ENCODE results near the gene WDR81.

Gene WDR81

GRCh38 chr17:1783271-1783670 lies 58.8 kb downstream of the WDR81 start:
- DNase-seq: no peak
- H3K36me3 ChIP-seq (replicated peaks): peaks cover 14% of the 10 kb centered on the region
- TF ChIP-seq CTCF (IDR thresholded peaks at IDR 0.05; ENCODE audit: low read depth, low read length, missing control alignments): no peak
- H3K27me3 ChIP-seq (replicated peaks): no peaks in the 10 kb centered on the region
- no peak overlapping the region for H3K4me3 ChIP-seq (ENCODE audit: low read depth, low read length)
- no peak overlapping the region for H3K27ac ChIP-seq
- in situ Hi-C loops (cut with HindIII; ENCODE audit: low pct_ligation_motif_present, low sequenced_read_pairs): loop anchor here (10.0 kb wide), 1 partner anchor 68 kb away; the partner anchor contains the start of gene TLCD2

- peak; percentile 29 for DNase-seq
- Histone ChIP-seq H3K36me3 (replicated peaks) (peaks cover 10% of the 10 kb centered on the region), H3K4me3 (ENCODE audit: low read depth, low read length) (no peak overlapping the region), H3K27ac (no peak overlapping the region), H3K27me3 (replicated peaks) (no peaks in the 10 kb centered on the region)
- in situ Hi-C loops (cut with HindIII; ENCODE audit: low pct_ligation_motif_present, low sequenced_read_pairs): loop anchor here (10.0 kb wide), 1 partner anchor 69 kb away; the partner anchor contains the start of gene TLCD2
- peak; percentile 77 for TF ChIP-seq CTCF (IDR thresholded peaks at IDR 0.05; ENCODE audit: low read depth, low read length, missing control alignments)
Observed at GRCh38 chr17:1783834-1784611, 59.5 kb downstream of the WDR81 start.

GRCh38 chr17:1785930-1786329 lies 61.4 kb downstream of the WDR81 start:
- Histone ChIP-seq H3K36me3 (replicated peaks) (peaks cover 9% of the 10 kb centered on the region), H3K27ac (no peak overlapping the region), H3K4me3 (ENCODE audit: low read depth, low read length) (no peak overlapping the region), H3K27me3 (replicated peaks) (no peaks in the 10 kb centered on the region)
- in situ Hi-C loops (cut with HindIII; ENCODE audit: low pct_ligation_motif_present, low sequenced_read_pairs): loop anchor here (10.0 kb wide), 1 partner anchor 71 kb away; the partner anchor contains the start of gene TLCD2
- DNase-seq: no peak
- TF ChIP-seq CTCF (IDR thresholded peaks at IDR 0.05; ENCODE audit: low read depth, low read length, missing control alignments): no peak

GRCh38 chr17:1786708-1787107 lies 62.2 kb downstream of the WDR81 start:
- no peak for DNase-seq
- no peak overlapping the region for H3K27ac ChIP-seq
- peaks cover 4% of the 10 kb centered on the region for H3K36me3 ChIP-seq (replicated peaks)
- H3K4me3 ChIP-seq (ENCODE audit: low read depth, low read length): no peak overlapping the region
- H3K27me3 ChIP-seq (replicated peaks): no peaks in the 10 kb centered on the region
- TF ChIP-seq CTCF (IDR thresholded peaks at IDR 0.05; ENCODE audit: low read depth, low read length, missing control alignments): no peak
- in situ Hi-C loops (cut with HindIII; ENCODE audit: low pct_ligation_motif_present, low sequenced_read_pairs): loop anchor here (10.0 kb wide), 1 partner anchor 72 kb away; the partner anchor contains the start of gene TLCD2

GRCh38 chr17:1787301-1787902 lies 62.9 kb downstream of the WDR81 start:
- Histone ChIP-seq H3K27me3 (replicated peaks) (no peaks in the 10 kb centered on the region), H3K27ac (peak overlapping the region; percentile 61), H3K4me3 (ENCODE audit: low read depth, low read length) (no peak overlapping the region), H3K36me3 (replicated peaks) (peaks cover 4% of the 10 kb centered on the region)
- no peak for TF ChIP-seq CTCF (IDR thresholded peaks at IDR 0.05; ENCODE audit: low read depth, low read length, missing control alignments)
- DNase-seq: peak; percentile 95
- in situ Hi-C loops (cut with HindIII; ENCODE audit: low pct_ligation_motif_present, low sequenced_read_pairs): loop anchor here (10.0 kb wide), 1 partner anchor 73 kb away; the partner anchor contains the start of gene TLCD2
